Coronary artery (tissue), 2 donors: Measurements from ENCODE around the gene SNED1.
"Not testable (repeated sequence)": the region's sequence is repeated elsewhere in the genome, so short reads cannot be mapped to it uniquely, and the experiment has no call there.

Source experiments
- DNase-seq: peaks from one replicate; pipeline ENCODE4 v3.0.0-alpha.2; 2017; ENCODE audit warnings: low spot score
- H3K27ac ChIP-seq, 2 donors: fragments of 200-600 bp; sonication (generic); one replicate each; pipeline ENCODE4 v1.5.1; 2016 to 2019
- H3K4me3 ChIP-seq: fragments of 200-600 bp; sonication (generic); 2 replicates; pipeline ENCODE4 v1.5.1; 2016; ENCODE audit warnings: mild to moderate bottlenecking, moderate library complexity
- TF ChIP-seq, protein P1 (sequence below): fragments of 200-600 bp; sonication (generic); IDR thresholded peaks from one replicate; pipeline ENCODE4 v1.5.1; 2019; ENCODE audit warnings: antibody characterized with exemption

SNED1 gene

DNA sequence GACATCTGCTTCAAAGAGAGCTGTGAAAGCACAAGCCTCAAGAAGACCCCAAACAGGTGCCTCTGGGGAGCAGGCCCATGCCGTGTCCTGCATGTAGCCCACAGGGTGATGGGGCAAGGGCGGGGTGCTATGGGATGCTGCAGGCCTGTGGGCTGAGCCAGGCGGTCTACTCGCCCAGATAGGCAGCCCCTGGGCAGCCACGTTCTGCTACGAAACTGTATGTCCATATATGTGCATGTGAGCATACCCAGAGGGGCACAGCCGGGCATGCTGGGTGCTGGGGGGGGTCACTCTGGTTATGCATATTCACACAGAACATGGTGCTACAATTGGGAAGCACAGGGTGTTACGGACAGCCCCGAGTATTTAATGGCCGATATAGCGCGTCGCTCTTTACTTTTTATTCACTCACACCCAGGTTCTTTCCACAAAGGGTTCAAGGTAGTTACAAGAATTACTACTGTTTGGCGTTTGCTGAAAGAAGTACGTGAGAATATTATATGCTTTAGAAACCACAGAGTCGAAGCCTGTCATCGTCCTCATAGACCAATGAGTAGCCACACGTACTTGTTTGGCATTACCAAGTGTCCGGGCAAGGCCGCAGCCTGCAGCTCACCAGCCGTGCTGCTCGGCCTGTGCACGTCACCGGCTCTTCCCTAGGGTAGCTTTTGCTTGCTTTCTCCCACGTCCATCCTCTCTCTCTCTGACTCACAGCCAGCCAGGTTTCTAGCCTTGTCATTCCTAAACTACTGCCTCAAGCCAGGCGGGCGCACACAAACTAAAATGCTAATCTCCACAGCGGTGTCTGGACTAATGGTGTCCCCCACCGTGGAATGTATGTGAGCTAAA lies 89.2 kb downstream of the SNED1 start:
- H3K27ac ChIP-seq, result no peak overlapping the region
- TF ChIP-seq, protein P1, sequence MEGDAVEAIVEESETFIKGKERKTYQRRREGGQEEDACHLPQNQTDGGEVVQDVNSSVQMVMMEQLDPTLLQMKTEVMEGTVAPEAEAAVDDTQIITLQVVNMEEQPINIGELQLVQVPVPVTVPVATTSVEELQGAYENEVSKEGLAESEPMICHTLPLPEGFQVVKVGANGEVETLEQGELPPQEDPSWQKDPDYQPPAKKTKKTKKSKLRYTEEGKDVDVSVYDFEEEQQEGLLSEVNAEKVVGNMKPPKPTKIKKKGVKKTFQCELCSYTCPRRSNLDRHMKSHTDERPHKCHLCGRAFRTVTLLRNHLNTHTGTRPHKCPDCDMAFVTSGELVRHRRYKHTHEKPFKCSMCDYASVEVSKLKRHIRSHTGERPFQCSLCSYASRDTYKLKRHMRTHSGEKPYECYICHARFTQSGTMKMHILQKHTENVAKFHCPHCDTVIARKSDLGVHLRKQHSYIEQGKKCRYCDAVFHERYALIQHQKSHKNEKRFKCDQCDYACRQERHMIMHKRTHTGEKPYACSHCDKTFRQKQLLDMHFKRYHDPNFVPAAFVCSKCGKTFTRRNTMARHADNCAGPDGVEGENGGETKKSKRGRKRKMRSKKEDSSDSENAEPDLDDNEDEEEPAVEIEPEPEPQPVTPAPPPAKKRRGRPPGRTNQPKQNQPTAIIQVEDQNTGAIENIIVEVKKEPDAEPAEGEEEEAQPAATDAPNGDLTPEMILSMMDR, result no peak
- DNase-seq, result no peak
- no peak overlapping the region for H3K4me3 ChIP-seq

DNA sequence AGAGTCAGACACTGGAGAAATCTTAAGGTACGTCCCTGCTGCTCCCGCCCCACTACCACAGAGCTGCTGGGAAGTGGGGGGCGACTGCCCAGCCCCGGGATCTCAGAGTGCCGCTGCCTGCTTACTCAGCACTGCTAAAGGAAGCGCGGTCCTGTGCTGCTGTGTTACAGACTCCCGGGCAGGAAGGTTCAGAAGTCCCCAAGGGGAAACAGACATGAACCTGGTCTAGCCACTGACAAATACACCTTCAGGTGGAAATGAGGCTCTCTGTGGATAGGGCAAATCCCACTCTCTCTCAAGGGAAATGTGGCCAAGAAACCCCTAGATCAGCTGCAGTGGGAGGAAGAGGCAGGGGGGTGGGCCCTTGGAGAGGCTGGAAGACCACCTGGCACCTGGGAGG lies 90.0 kb downstream of the SNED1 start:
- DNase-seq, result no peak
- Histone ChIP-seq H3K4me3 (no peak overlapping the region), H3K27ac (no peak overlapping the region)
- TF ChIP-seq, protein P1, result no peak

DNA sequence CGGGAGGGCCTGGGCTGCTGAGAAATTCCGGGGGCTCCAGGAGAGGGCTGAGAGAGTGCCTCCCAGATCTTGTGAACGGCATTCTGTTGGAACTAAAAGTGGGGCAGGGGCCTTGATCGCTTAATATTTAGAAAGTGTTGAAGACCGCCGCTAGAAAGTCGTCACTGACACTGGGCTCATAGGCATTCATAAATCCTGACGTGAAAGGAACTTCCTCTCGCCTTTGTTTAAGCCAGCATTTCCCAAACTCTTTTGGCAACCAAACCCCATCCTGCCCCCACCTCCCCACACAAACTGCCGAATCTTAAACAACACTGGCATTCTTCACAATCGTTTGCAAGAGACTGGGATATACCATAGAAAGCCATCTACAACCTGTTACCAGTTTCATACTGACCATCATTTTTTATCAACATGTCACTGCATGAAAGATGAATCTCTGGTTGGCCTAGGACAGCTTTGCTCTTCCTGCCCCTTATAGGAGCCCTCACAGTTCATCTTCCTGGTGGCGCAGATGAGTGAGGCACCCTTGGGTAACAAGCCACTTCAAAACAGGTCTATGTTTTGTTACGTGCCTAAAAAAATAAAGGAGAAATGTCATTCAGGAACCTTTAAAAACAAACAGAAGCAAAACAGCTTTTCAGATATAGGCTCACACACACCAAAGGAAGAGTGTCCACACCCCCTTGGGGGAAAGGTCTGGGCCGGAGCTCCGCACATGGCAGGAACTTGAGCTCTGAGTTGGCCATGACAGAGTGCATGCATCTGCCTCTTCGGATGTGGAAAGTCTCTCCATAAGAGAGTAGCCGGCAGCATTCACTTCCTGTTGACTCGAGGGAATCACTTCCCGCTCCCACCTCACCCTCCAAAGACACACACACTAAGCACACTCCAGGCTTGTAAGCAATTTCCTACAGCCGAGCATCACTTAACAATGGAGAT lies 90.6 kb downstream of the SNED1 start:
- no peak for DNase-seq
- Histone ChIP-seq H3K4me3 (no peak overlapping the region), H3K27ac (no peak overlapping the region)
- TF ChIP-seq, protein P1, result no peak

GRCh38 chr2:241091201-241091600 lies 92.8 kb downstream of the SNED1 start:
- TF ChIP-seq, protein P1, result no peak
- no peak overlapping the region for H3K4me3 ChIP-seq
- no peak for DNase-seq
- H3K27ac ChIP-seq, result no peak overlapping the region

GRCh38 chr2:241091734-241092445 lies 93.5 kb downstream of the SNED1 start:
- TF ChIP-seq, protein P1, result no peak
- no peak overlapping the region for H3K27ac ChIP-seq
- DNase-seq, result no peak
- no peak overlapping the region for H3K4me3 ChIP-seq

- no peak overlapping the region for H3K4me3 ChIP-seq
- DNase-seq, result no peak
- H3K27ac ChIP-seq, result no peak overlapping the region
- TF ChIP-seq, protein P1, result no peak
These were observed 94.3 kb downstream of the SNED1 start for GRCh38 chr2:241092677-241093076.

GRCh38 chr2:241093133-241093781 lies 94.8 kb downstream of the SNED1 start:
- not testable (repeated sequence) for H3K27ac ChIP-seq, DNase-seq

More at GRCh38 chr2:241093133-241093781, 94.8 kb downstream of the SNED1 start:
- H3K4me3 ChIP-seq, result not testable (repeated sequence)
